Gastroesophageal sphincter (tissue), 4 donors: ENCODE measurements around the gene SMAD3. TPM values are rescaled to one million over a fixed set of nuclear protein-coding genes. Genes with fewer than 3 reads are reported as not detected.

ENCODE experiments used
- ATAC-seq: fragments of 150-250 bp; one replicate; pipeline ENCODE4 v1.9.1; 2016; ENCODE audit warnings: mild to moderate bottlenecking, moderate library complexity
- H3K27ac ChIP-seq, 4 donors: fragments of 200-600 bp; sonication (generic) in 3 of 4; 1 replicate in 3 of 4; 2 replicates in 1 of 4; pipeline ENCODE4 v1.5.1; 2016 to 2019
- H3K27me3 ChIP-seq: fragments of 200-600 bp; sonication (generic); one replicate; pipeline ENCODE4 v1.5.1; 2019
- H3K36me3 ChIP-seq, 2 donors: fragments of 200-600 bp; sonication (generic); one replicate each; pipeline ENCODE4 v1.5.1; 2019; ENCODE audit warnings: control low read depth in 1 of 2
- H3K4me1 ChIP-seq, 3 donors: fragments of 200-600 bp; sonication (generic); 1 replicate in 2 of 3; 2 replicates in 1 of 3; pipeline ENCODE4 v1.5.1; 2016 to 2019; ENCODE audit warnings: control low read depth in 2 of 3
- H3K4me3 ChIP-seq, 2 donors: fragments of 200-600 bp; sonication (generic); one replicate each; pipeline ENCODE4 v1.5.1; 2019; ENCODE audit warnings: mild to moderate bottlenecking in 1 of 2, moderate library complexity in 1 of 2
- H3K9me3 ChIP-seq, 3 donors: fragments of 200-600 bp; sonication (generic); one replicate each; pipeline ENCODE4 v1.5.1; 2017 to 2019; ENCODE audit warnings: control low read depth in 2 of 3
- CTCF ChIP-seq, 4 experiments: fragments of 200-600 bp in 2 of 4; fragments of 450-650 bp in 2 of 4; sonication (generic) in 1 of 4; IDR thresholded peaks; one replicate each; pipeline ENCODE4 v1.5.1; 2017 to 2019; ENCODE audit warnings: antibody characterized with exemption in 4 of 4, mild to moderate bottlenecking in 2 of 4, moderate library complexity in 2 of 4
- EP300 ChIP-seq: sonication (generic); formaldehyde crosslinking; IDR thresholded peaks from one replicate; pipeline ENCODE4 v1.6.1; 2017; ENCODE audit warnings: antibody characterized with exemption, mild to moderate bottlenecking
- POLR2A ChIP-seq, 2 donors: fragments of 450-650 bp; IDR thresholded peaks; one replicate each; pipeline ENCODE4 v1.6.1; 2017; ENCODE audit warnings: antibody characterized with exemption in 2 of 2, mild to moderate bottlenecking in 2 of 2, moderate library complexity in 1 of 2
- POLR2AphosphoS5 ChIP-seq: sonication (generic); formaldehyde crosslinking; IDR thresholded peaks from one replicate; pipeline ENCODE4 v1.6.1; 2017; ENCODE audit warnings: antibody characterized with exemption
- WGBS, 2 donors: methylation state at CpG; one replicate each; pipeline ENCODE4 v1.1.5; 2018; ENCODE audit warnings: low coverage in 1 of 2; 5-methylcytosine and 5-hydroxymethylcytosine counted together
- total RNA-seq, 4 donors: library from RNA; depleted of rRNA; stranded (reverse); fragments of >200 nt; gene quantifications; one replicate each; pipeline ENCODE4 v1.1.0, GENCODE V29; 2016

SMAD3 gene
- total RNA-seq, 4 donors from 2014 or later = 19.8 to 30.6 (median 25.9) TPM

- no peak for ATAC-seq
- peaks cover 0 to 37% of the 10 kb centered on the region in 2 donors for H3K36me3 ChIP-seq
- no peak overlapping the region for H3K4me3 ChIP-seq
- peaks cover under 1 to 63% (median 38%) of the 10 kb centered on the region in 3 donors for H3K4me1 ChIP-seq
- 93 to 100% methylated on average over 2 to 5 of the region's 10 CpGs for WGBS, 2 donors
- peak overlapping the region in 1 of 4 donors; percentile 84 for H3K27ac ChIP-seq
- H3K9me3 ChIP-seq = no peaks in the 10 kb centered on the region
- TF ChIP-seq POLR2AphosphoS5 (no peak), POLR2A (IDR thresholded peaks at IDR 0.05) (no peak), CTCF (IDR thresholded peaks at IDR 0.05) (no peak), EP300 (no peak)
- no peaks in the 10 kb centered on the region for H3K27me3 ChIP-seq
These were observed 115.3 kb downstream of the SMAD3 start for GRCh38 chr15:67180514-67181191.

- H3K4me1 ChIP-seq = peaks cover 6 to 63% (median 38%) of the 10 kb centered on the region in 3 donors
- peak overlapping the region in 1 of 4 donors; percentile 10 for H3K27ac ChIP-seq
- H3K36me3 ChIP-seq = peaks cover 0 to 37% of the 10 kb centered on the region in 2 donors
- ATAC-seq = no peak
- H3K9me3 ChIP-seq = no peaks in the 10 kb centered on the region
- no peak overlapping the region for H3K4me3 ChIP-seq
- no peaks in the 10 kb centered on the region for H3K27me3 ChIP-seq
- TF ChIP-seq POLR2AphosphoS5 (no peak), EP300 (no peak), POLR2A (IDR thresholded peaks at IDR 0.05) (no peak), CTCF (IDR thresholded peaks at IDR 0.05) (no peak)
- WGBS, 2 donors = 98% methylated on average over 6 of the region's 15 CpGs; no CpG with 5 or more reads in 1 of the 2 donors
These were observed 115.8 kb downstream of the SMAD3 start for GRCh38 chr15:67181221-67181639.

GRCh38 chr15:67183443-67184169 is 118.2 kb downstream of the SMAD3 start:
- peak; percentile 61 for ATAC-seq
- Histone ChIP-seq H3K36me3 (peaks cover 0 to 52% of the 10 kb centered on the region in 2 donors), H3K27me3 (no peaks in the 10 kb centered on the region), H3K4me3 (no peak overlapping the region), H3K27ac (peak overlapping the region in 2 of 4 donors; percentile 66 to 83), H3K4me1 (peaks cover 10 to 63% (median 37%) of the 10 kb centered on the region in 3 donors), H3K9me3 (no peaks in the 10 kb centered on the region)
- TF ChIP-seq POLR2A (IDR thresholded peaks at IDR 0.05) = no peak
- TF ChIP-seq POLR2AphosphoS5 = peak; percentile 6
- no peak for TF ChIP-seq CTCF (IDR thresholded peaks at IDR 0.05)
- WGBS, 2 donors = 68 to 76% methylated on average over 2 to 3 of the region's 7 CpGs

- no peak for ATAC-seq
- Histone ChIP-seq H3K27me3 (no peaks in the 10 kb centered on the region), H3K9me3 (no peaks in the 10 kb centered on the region), H3K4me1 (peaks cover 10 to 63% (median 36%) of the 10 kb centered on the region in 3 donors), H3K4me3 (no peak overlapping the region), H3K36me3 (peaks cover 0 to 58% of the 10 kb centered on the region in 2 donors), H3K27ac (peak overlapping the region in 2 of 4 donors; percentile 79 to 83)
- WGBS, 2 donors = 98 to 100% methylated on average over 2 to 5 of the region's 18 CpGs
- no peak for TF ChIP-seq EP300
- no peak for TF ChIP-seq CTCF (IDR thresholded peaks at IDR 0.05)
- TF ChIP-seq POLR2AphosphoS5 = no peak
- TF ChIP-seq POLR2A (IDR thresholded peaks at IDR 0.05) = no peak
These were observed 119.0 kb downstream of the SMAD3 start for GRCh38 chr15:67184208-67184925.
